H1 (cell line): ENCODE data around the gene CCDC192. TPM values are rescaled to one million over a fixed set of nuclear protein-coding genes. Genes with fewer than 3 reads are reported as not detected.

Source experiments
- CTCF ChIA-PET: fragments of 300-600 bp; sonication (Branson Sonifier 250); formaldehyde crosslinking; loops from one replicate; lab custom pipeline; 2021; ENCODE audit not compliant: partially characterized antibody; lab: Charles Lee
- POLR2A ChIA-PET: fragments of 300-600 bp; sonication (Branson Sonifier 250); formaldehyde crosslinking; loops from one replicate; lab custom pipeline; 2021; ENCODE audit warnings: inconsistent platforms; ENCODE audit not compliant: partially characterized antibody; lab: Charles Lee
- DNase-seq, 2 experiments: peaks; one replicate each; pipeline versions ENCODE4 v3.0.0 to v3.0.0-alpha.2; 2010 to 2022; ENCODE audit warnings: low spot score in 2 of 2, low read depth in 1 of 2, mixed read lengths in 1 of 2
- FAIRE-seq: peaks from 2 replicates; lab custom pipeline; 2011; peaks lifted over from hg19 to GRCh38; lab: Jason Lieb, UNC
- H2AFZ ChIP-seq: 2 replicates; pipeline ENCODE4 v1.8.1; 2012; ENCODE audit warnings: low read length, inconsistent platforms
- H2AK5ac ChIP-seq: 2 replicates; pipeline ENCODE4 v1.6.1; 2013; ENCODE audit warnings: low read depth, low read length
- H2BK120ac ChIP-seq: replicated peaks from 2 replicates; pipeline ENCODE3; 2013; ENCODE audit warnings: low read depth, low read length, inconsistent platforms
- H2BK12ac ChIP-seq: 2 replicates; pipeline ENCODE4 v1.6.1; 2013; ENCODE audit warnings: low read depth, low read length
- H2BK15ac ChIP-seq: 2 replicates; pipeline ENCODE4 v1.6.1; 2013; ENCODE audit warnings: low read length
- H2BK20ac ChIP-seq: 2 replicates; pipeline ENCODE4 v1.6.1; 2013; ENCODE audit warnings: low read length
- H2BK5ac ChIP-seq: 2 replicates; pipeline ENCODE4 v1.6.1; 2013; ENCODE audit warnings: low read depth, low read length
- H3K14ac ChIP-seq: 2 replicates; pipeline ENCODE4 v1.6.1; 2013; ENCODE audit warnings: inconsistent platforms; ENCODE audit not compliant: insufficient read length
- H3K18ac ChIP-seq: 2 replicates; pipeline ENCODE4 v1.6.1; 2013; ENCODE audit warnings: low read length; ENCODE audit errors: extremely low read depth
- H3K23ac ChIP-seq: 2 replicates; pipeline ENCODE4 v1.6.1; 2013; ENCODE audit warnings: inconsistent platforms; ENCODE audit not compliant: insufficient read length
- H3K23me2 ChIP-seq: 2 replicates; pipeline ENCODE4 v1.6.1; 2013; ENCODE audit warnings: low read depth, low read length
- H3K27ac ChIP-seq: 2 replicates; pipeline ENCODE4 v1.6.1; 2011; ENCODE audit warnings: low read depth, low read length, inconsistent platforms
- H3K27me3 ChIP-seq, 4 experiments: replicated peaks in 1 of 4; 1 replicate in 1 of 4; 2 replicates in 3 of 4; pipeline versions ENCODE4 v1.6.1 to v1.8.1; 2011 to 2013; ENCODE audit warnings: low read length in 3 of 4, mild to moderate bottlenecking in 3 of 4, inconsistent platforms in 2 of 4, mixed read lengths in 2 of 4, moderate library complexity in 1 of 4; ENCODE audit not compliant: control insufficient read depth in 3 of 4, insufficient read depth in 3 of 4; ENCODE audit errors: extremely low read depth in 1 of 4
- H3K36me3 ChIP-seq, 4 experiments: 2 replicates each; pipeline versions ENCODE4 v1.6.1 to v1.8.1; 2011 to 2013; ENCODE audit warnings: mild to moderate bottlenecking in 4 of 4, low read length in 3 of 4, moderate library complexity in 2 of 4, control low read depth in 1 of 4, inconsistent platforms in 1 of 4; ENCODE audit not compliant: insufficient read depth in 4 of 4, control insufficient read depth in 2 of 4
- H3K4ac ChIP-seq: replicated peaks from 2 replicates; pipeline ENCODE3; 2013; ENCODE audit warnings: low read length, low read depth, mixed read lengths, inconsistent platforms; ENCODE audit not compliant: insufficient read length
- H3K4me1 ChIP-seq, 4 experiments: replicated peaks in 1 of 4; 1 replicate in 1 of 4; 2 replicates in 3 of 4; pipeline versions ENCODE4 v1.6.1 to v1.8.1; 2011 to 2013; ENCODE audit warnings: low read length in 3 of 4, inconsistent platforms in 2 of 4, mixed read lengths in 1 of 4; ENCODE audit not compliant: insufficient read depth in 4 of 4, control insufficient read depth in 3 of 4
- H3K4me2 ChIP-seq, 2 experiments: 2 replicates each; pipeline versions ENCODE4 v1.6.1 to v1.8.1; 2011 to 2013; ENCODE audit warnings: low read depth in 2 of 2, low read length in 2 of 2, control low read depth in 1 of 2, inconsistent platforms in 1 of 2, mild to moderate bottlenecking in 1 of 2; ENCODE audit not compliant: insufficient read depth in 1 of 2
- H3K4me3 ChIP-seq, 4 experiments: fragments of 200-600, 300-600 bp in 1 of 4; sonication (generic), shearing (Covaris generic), sonication (Bioruptor Twin) in 1 of 4; 2 replicates each; pipeline versions ENCODE4 v1.5.1 to v1.8.1; 2011 to 2016; ENCODE audit warnings: low read length in 4 of 4, low read depth in 3 of 4, control low read depth in 2 of 4, inconsistent platforms in 2 of 4, mild to moderate bottlenecking in 2 of 4, mixed read lengths in 1 of 4, moderate library complexity in 1 of 4; ENCODE audit not compliant: insufficient read depth in 2 of 4; ENCODE audit errors: extremely low read depth in 1 of 4
- H3K56ac ChIP-seq: replicated peaks from 2 replicates; pipeline ENCODE3; 2013; ENCODE audit warnings: low read depth, mild to moderate bottlenecking, mixed read lengths, low read length, inconsistent platforms; ENCODE audit not compliant: insufficient read length
- H3K79me1 ChIP-seq: 2 replicates; pipeline ENCODE4 v1.6.1; 2013; ENCODE audit warnings: low read depth, low read length, control low read depth
- H3K79me2 ChIP-seq, 2 experiments: 2 replicates each; pipeline versions ENCODE4 v1.6.1 to v1.8.1; 2012 to 2013; ENCODE audit warnings: low read length in 2 of 2, mild to moderate bottlenecking in 2 of 2, inconsistent platforms in 1 of 2; ENCODE audit not compliant: insufficient read depth in 2 of 2, control insufficient read depth in 1 of 2
- H3K9ac ChIP-seq, 4 experiments: replicated peaks in 1 of 4; 1 replicate in 1 of 4; 2 replicates in 3 of 4; pipeline versions ENCODE4 v1.6.1 to v1.8.1; 2011 to 2013; ENCODE audit warnings: low read depth in 3 of 4, low read length in 3 of 4, control low read depth in 2 of 4, mild to moderate bottlenecking in 2 of 4, moderate library complexity in 2 of 4, inconsistent platforms in 1 of 4; ENCODE audit errors: extremely low read depth in 1 of 4
- H3K9me3 ChIP-seq, 2 experiments: 2 replicates each; pipeline versions ENCODE4 v1.6.1 to v1.8.1; 2012 to 2013; ENCODE audit warnings: mild to moderate bottlenecking in 2 of 2, moderate library complexity in 2 of 2, control low read depth in 1 of 2, inconsistent platforms in 1 of 2, low read depth in 1 of 2, low read length in 1 of 2, mixed read lengths in 1 of 2; ENCODE audit not compliant: insufficient read depth in 2 of 2
- H4K20me1 ChIP-seq, 2 experiments: replicated peaks in 1 of 2; 2 replicates each; pipeline versions ENCODE3 to v1.8.1; 2011 to 2013; ENCODE audit warnings: inconsistent platforms in 2 of 2, low read length in 2 of 2, mild to moderate bottlenecking in 1 of 2; ENCODE audit not compliant: insufficient read depth in 2 of 2, control insufficient read depth in 1 of 2
- H4K5ac ChIP-seq: 2 replicates; pipeline ENCODE4 v1.6.1; 2013; ENCODE audit warnings: low read length, low read depth, mixed read lengths, inconsistent platforms; ENCODE audit not compliant: insufficient read length
- H4K8ac ChIP-seq: 2 replicates; pipeline ENCODE4 v1.8.0; 2013; ENCODE audit warnings: mild to moderate bottlenecking, moderate library complexity, low read length, inconsistent platforms; ENCODE audit not compliant: insufficient read depth; ENCODE audit errors: extremely low read depth
- H4K91ac ChIP-seq: replicated peaks from 2 replicates; pipeline ENCODE3; 2013; ENCODE audit warnings: low read length, mixed read lengths, inconsistent platforms; ENCODE audit not compliant: insufficient read length
- KDM5A ChIP-seq: fragments of 200-600 bp; IDR thresholded peaks from 2 replicates; pipeline ENCODE4 v1.7.1; 2012; ENCODE audit warnings: mild to moderate bottlenecking, low read length, inconsistent platforms, mixed read lengths
- MAFK ChIP-seq: IDR thresholded peaks from 2 replicates; pipeline ENCODE4 v1.6.1; 2012; ENCODE audit warnings: low read depth, mild to moderate bottlenecking, improper control_type of control experiment, low read length
- RNF2 ChIP-seq: fragments of 200-900, 300-1000 bp; sonication (generic); IDR thresholded peaks from 2 replicates; pipeline ENCODE4 v1.7.1; 2016; ENCODE audit warnings: borderline replicate concordance, low read depth, mild to moderate bottlenecking, antibody characterized with exemption, low read length; ENCODE audit not compliant: poor library complexity, severe bottlenecking; ENCODE audit errors: missing control alignments
- SAP30 ChIP-seq: fragments of 300-600 bp; sonication (generic); IDR thresholded peaks from 2 replicates; pipeline ENCODE4 v1.7.1; 2012; ENCODE audit warnings: low read length, moderate library complexity, mild to moderate bottlenecking, inconsistent platforms; ENCODE audit not compliant: insufficient read depth, insufficient replicate concordance
- polyA plus RNA-seq, 7 experiments: library from polyadenylated mRNA; depleted of rRNA in 3 of 7; stranded (reverse) in 5 of 7; unstranded in 2 of 7; fragments of >200 nt in 5 of 7; fragments of 200-250 nt in 2 of 7; gene quantifications; 1 replicate in 5 of 7; 2 replicates in 1 of 7; 4 replicates in 1 of 7; pipeline versions ENCODE4 v1.2.1 to v1.2.3, GENCODE V29; 2011 to 2013; ENCODE audit warnings: missing spikeins in 2 of 7, mixed read lengths in 2 of 7
- total RNA-seq: library from RNA; stranded (reverse); fragmentation: NEBNext Ultra II Directional; extraction: Animal tissue kit (Norgen Biotek cat#: 25700); gene quantifications from 2 replicates; pipeline ENCODE4 v1.2.1, GENCODE V29; 2021

Gene CCDC192
- total and polyA plus RNA-seq, 2 of the 8 experiments (the other 6 are each of a cell fraction or from before 2014, with no cell fraction given): 0.61 TPM; not detected in 1

GRCh38 chr5:127840809-127841208 is 137.6 kb downstream of the CCDC192 start:
- Histone ChIP-seq H3K9ac (no peak overlapping the region), H3K36me3 (no peaks in the 10 kb centered on the region), H2BK20ac (no peak overlapping the region), H3K4me1 (peaks cover 0 to 4% (median 2%) of the 10 kb centered on the region in 4 experiments; a peak in 4 of 7 replicates), H4K5ac (no peak overlapping the region), H4K8ac (no peak overlapping the region), H3K56ac (no peak overlapping the region), H3K14ac (no peak overlapping the region), H3K27ac (no peak overlapping the region), H2BK5ac (no peak overlapping the region), H3K27me3 (no peaks in the 10 kb centered on the region), H2BK15ac (no peak overlapping the region), H3K23me2 (no peaks in the 10 kb centered on the region), H3K23ac (no peak overlapping the region), H3K4me2 (no peak overlapping the region), H3K79me2 (no peaks in the 10 kb centered on the region), H2BK120ac (no peak overlapping the region), H3K79me1 (no peaks in the 10 kb centered on the region), H4K91ac (no peak overlapping the region), H4K20me1 (no peaks in the 10 kb centered on the region), H3K18ac (no peak overlapping the region), H3K4me3 (no peak overlapping the region), H3K4ac (no peak overlapping the region), H2AK5ac (no peak overlapping the region)
- POLR2A ChIA-PET: no interaction called here
- DNase-seq: no peak
- CTCF ChIA-PET: no interaction called here
- no peak for FAIRE-seq
- TF ChIP-seq SAP30 (no peak), RNF2 (no peak), KDM5A (no peak), MAFK (no peak)
- TF ChIP-seq, all 59 proteins: peak for 0
- no peak overlapping the region for H2AFZ ChIP-seq
- no peaks in the 10 kb centered on the region for H3K9me3 ChIP-seq
- no peak overlapping the region for H2BK12ac ChIP-seq
